Fibroblast of skin of back (primary cell): ENCODE results near the gene CAPN15.

Source experiments
- DNase-seq: peaks from one replicate; pipeline ENCODE4 v3.0.0-alpha.2; 2013

The CAPN15 gene

GRCh38 chr16:546909-547770 lies 19.6 kb downstream of the CAPN15 start:
- DNase-seq: peak; percentile 22

- DNase-seq: no peak
These were observed 21.1 kb downstream of the CAPN15 start for GRCh38 chr16:548586-548985.

- DNase-seq: no peak
These were observed 22.2 kb downstream of the CAPN15 start for GRCh38 chr16:549544-550263.

GRCh38 chr16:551210-551609 lies 23.7 kb downstream of the CAPN15 start:
- no peak for DNase-seq

GRCh38 chr16:552171-552570 lies 24.7 kb downstream of the CAPN15 start:
- no peak for DNase-seq

GRCh38 chr16:553601-554296 lies 26.2 kb downstream of the CAPN15 start:
- DNase-seq: no peak

GRCh38 chr16:554297-554621 lies 26.7 kb downstream of the CAPN15 start:
- no peak for DNase-seq

- no peak for DNase-seq
These were observed 27.3 kb downstream of the CAPN15 start for GRCh38 chr16:554640-555365.

GRCh38 chr16:555528-556473 lies 28.3 kb downstream of the CAPN15 start:
- DNase-seq: no peak

GRCh38 chr16:556474-557173 lies 29.1 kb downstream of the CAPN15 start:
- no peak for DNase-seq

DNA sequence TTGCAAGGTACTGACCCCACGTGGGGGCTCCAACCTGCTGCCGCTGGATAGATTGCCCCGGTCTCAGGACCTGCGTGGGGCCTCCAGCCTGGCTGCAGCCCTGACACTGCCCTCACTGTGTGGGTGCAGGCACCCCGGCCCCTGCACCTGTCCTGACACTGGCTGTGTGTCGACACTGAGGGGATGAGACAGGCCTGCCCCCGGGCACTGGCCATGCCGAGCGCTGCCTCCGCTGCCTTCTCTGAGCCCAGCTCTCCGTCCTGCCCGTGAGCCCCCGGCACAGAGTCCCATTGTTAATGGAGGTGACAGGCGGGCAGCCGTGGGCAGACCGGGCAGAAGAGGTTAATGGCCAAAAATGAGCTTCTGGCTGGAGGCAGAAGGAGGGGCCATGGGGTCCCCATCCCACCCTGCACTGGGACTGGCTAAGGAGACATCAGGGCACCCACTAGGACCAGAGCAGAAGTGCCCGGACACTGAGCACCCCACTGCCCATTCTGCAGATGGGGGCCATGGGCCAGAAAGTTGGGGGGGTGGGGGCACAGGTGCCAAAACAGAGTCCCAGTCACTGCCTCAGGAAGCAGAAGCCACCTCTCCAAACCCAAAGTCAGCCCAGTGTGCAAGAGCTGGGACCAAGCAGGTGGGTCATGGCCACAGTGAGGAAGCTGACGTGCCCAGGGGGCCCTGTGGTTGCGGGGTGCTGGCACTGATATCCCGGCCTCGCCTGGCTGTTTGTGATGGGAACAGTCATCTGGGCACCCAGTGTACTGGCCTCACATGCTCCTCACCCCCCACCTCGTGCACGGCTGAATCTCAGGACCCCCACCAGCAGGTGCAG lies 30.2 kb downstream of the CAPN15 start:
- DNase-seq: no peak

DNA sequence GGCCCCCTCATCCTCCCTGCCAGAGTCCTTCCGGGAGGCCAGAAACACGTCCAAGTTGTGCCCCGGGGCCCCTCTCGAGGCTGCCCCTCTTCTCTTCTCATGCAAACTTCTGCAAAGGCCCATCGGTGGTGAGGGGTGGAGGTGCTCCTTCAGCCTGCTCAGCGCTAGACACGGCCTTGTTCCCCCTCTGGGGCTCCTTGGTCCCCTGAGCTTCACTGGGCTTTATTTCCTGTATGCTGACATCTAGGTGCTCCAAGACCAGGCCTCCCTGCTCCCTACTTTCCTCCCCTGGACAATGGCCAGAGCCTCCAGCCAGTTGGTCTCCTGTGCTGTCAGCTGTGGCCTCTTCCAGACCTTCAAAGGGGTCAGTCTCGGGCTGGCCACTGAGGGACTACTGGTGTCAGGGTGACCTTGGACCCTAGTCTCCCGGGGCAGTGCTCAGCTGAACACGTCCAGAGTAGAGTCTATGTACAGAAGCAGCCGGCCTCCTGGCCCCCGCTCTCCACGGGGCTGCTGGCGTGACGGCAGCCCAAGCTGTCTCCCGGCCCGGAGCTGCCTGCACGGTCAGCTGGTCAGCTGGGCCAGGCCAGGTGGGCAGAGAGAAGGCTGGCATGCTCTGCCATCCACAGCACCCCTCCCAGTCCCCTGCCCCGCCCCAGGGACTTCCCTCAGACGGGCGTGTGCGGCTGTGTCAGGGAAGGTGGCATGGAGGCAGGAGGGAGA lies 30.9 kb downstream of the CAPN15 start:
- DNase-seq: no peak

- DNase-seq: no peak
These were observed 31.5 kb downstream of the CAPN15 start for GRCh38 chr16:559021-559380.

DNA sequence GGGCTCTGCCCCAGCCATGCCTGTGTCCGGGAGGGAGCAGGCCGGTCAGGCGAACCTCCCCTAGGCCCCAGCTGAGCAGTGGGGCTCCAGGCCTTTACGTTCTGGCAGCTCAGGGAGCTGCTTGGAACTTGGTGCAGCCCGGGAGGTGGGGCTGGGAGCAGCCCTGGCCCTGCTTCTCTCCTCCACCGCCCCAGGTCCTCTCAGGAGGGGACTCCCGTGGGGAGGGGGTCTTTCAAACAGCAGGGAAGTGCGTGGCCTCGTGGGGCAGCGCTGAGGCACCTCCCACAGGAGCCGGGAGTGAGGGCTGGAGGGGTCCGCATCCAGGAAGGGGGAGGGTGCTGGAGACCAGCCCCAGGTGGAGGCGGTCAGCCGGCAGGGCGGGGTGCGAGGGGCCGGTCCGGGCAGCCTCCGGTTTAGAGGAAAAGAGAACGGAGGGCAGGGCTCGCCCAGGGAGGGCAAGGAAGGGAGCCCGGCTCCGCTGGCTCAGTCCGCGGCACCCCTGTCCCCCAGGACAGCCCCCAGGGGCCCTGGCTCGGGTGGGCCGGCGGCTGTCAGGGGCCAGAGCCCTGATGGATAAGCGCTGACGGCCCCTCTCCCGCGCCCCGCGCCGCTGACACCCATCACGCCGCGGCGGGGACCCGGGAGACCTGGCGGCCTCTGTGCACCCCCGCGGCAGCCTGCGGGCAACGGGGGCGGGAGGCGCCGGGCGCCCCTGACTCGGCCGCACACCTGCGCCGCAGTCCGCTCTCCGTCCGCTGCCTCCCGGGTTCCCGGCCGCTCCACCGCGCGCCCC lies 32.1 kb downstream of the CAPN15 start:
- DNase-seq: no peak

DNA sequence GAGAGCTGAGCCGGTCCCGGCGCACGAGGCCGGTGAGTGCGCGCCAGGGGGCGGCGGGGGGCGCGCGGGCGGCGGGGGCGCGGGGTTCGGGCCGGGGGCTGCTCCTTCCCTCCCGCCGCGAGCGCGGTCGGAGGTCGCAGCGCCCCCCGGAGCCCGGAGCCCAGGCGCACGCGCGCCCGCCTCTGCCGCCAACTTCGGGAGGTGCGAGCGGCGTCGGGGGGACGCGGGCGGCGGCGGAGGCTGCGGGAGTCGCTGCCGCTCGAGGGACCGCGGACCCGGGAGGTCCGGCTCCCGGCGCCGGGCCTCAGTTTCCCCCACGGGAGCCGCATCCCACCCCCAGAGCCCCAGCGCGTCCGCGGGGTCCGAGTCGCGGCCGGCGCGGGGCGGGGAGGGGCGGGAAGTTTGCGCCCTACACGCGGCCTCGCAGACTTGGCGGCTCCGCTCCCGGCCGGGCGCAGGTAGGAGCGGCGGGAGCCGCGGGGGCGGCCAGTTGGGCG lies 32.7 kb downstream of the CAPN15 start, which contains the start of gene PRR35:
Gene PRR35, plus strand, starts transcription at position 191 of the 497 bp plus-strand sequence. CDS start 2,901 bp downstream, outside the sequence.
- no peak for DNase-seq

GRCh38 chr16:560701-561412 lies 33.3 kb downstream of the CAPN15 start:
- DNase-seq: no peak

GRCh38 chr16:561413-561794 lies 33.9 kb downstream of the CAPN15 start:
- no peak for DNase-seq
